Effector memory CD8-positive, alpha-beta T cell (primary cell): Measurements from ENCODE around the gene GAST.

Source experiments
- ATAC-seq: fragments of 150-1000 bp; cut with Tn5 transposase; replicated peaks from 2 replicates; pipeline ENCODE4 v1.10.0; 2021; ENCODE audit warnings: mild to moderate bottlenecking, moderate library complexity
- DNase-seq, 3 experiments: peaks; one replicate each; pipeline ENCODE4 v3.0.0; 2021
- H3K27ac Mint-ChIP-seq, 2 donors: one replicate each; pipeline ENCODE4 v1.8.0; 2022; ENCODE audit warnings: mild to moderate bottlenecking in 2 of 2, mixed read lengths in 2 of 2, moderate library complexity in 2 of 2
- H3K27me3 Mint-ChIP-seq, 2 donors: one replicate each; pipeline ENCODE4 v1.8.0; 2022; ENCODE audit warnings: mixed read lengths in 2 of 2
- H3K36me3 Mint-ChIP-seq: one replicate; pipeline ENCODE4 v1.8.0; 2022; ENCODE audit warnings: mild to moderate bottlenecking, moderate library complexity, mixed read lengths; ENCODE audit not compliant: insufficient read depth
- H3K4me1 Mint-ChIP-seq, 2 donors: one replicate each; pipeline ENCODE4 v1.8.0; 2022; ENCODE audit warnings: low read depth in 2 of 2, mixed read lengths in 2 of 2
- H3K4me3 Mint-ChIP-seq, 2 donors: one replicate each; pipeline ENCODE4 v1.8.0; 2022; ENCODE audit warnings: mild to moderate bottlenecking in 2 of 2, mixed read lengths in 2 of 2, moderate library complexity in 2 of 2
- H3K9me3 Mint-ChIP-seq, 2 donors: one replicate each; pipeline ENCODE4 v1.8.0; 2022; ENCODE audit warnings: mixed read lengths in 2 of 2

Gene GAST

GRCh38 chr17:41734949-41735313 lies 22.8 kb downstream of the GAST start:
- Mint-ChIP-seq H3K27me3 (peaks cover 60 to 74% of the 10 kb centered on the region in 2 donors), H3K36me3 (peaks cover 3% of the 10 kb centered on the region), H3K4me1 (peaks cover 3 to 5% of the 10 kb centered on the region in 2 donors), H3K4me3 (no peak overlapping the region), H3K9me3 (no peaks in the 10 kb centered on the region), H3K27ac (no peak overlapping the region)
- no peak for ATAC-seq
- no peak for DNase-seq

- H3K27me3 Mint-ChIP-seq: peaks cover 60 to 72% of the 10 kb centered on the region in 2 donors
- DNase-seq: no peak
Observed at GRCh38 chr17:41735744-41736143, 23.6 kb downstream of the GAST start.

GRCh38 chr17:41736983-41737679 lies 25.0 kb downstream of the GAST start:
- Mint-ChIP-seq H3K4me1 (peaks cover 3 to 5% of the 10 kb centered on the region in 2 donors), H3K36me3 (peaks cover 3% of the 10 kb centered on the region), H3K27ac (no peak overlapping the region), H3K9me3 (no peaks in the 10 kb centered on the region), H3K27me3 (peaks cover 49 to 58% of the 10 kb centered on the region in 2 donors), H3K4me3 (peak overlapping the region in 1 of 2 donors; percentile 42)
- no peak for ATAC-seq
- no peak for DNase-seq

More at GRCh38 chr17:41735744-41736143, 23.6 kb downstream of the GAST start:
- no peaks in the 10 kb centered on the region for H3K9me3 Mint-ChIP-seq
- peaks cover 3% of the 10 kb centered on the region for H3K36me3 Mint-ChIP-seq
- H3K4me1 Mint-ChIP-seq: peaks cover 3 to 5% of the 10 kb centered on the region in 2 donors
- H3K27ac Mint-ChIP-seq: no peak overlapping the region
- H3K4me3 Mint-ChIP-seq: no peak overlapping the region
- no peak for ATAC-seq

DNA sequence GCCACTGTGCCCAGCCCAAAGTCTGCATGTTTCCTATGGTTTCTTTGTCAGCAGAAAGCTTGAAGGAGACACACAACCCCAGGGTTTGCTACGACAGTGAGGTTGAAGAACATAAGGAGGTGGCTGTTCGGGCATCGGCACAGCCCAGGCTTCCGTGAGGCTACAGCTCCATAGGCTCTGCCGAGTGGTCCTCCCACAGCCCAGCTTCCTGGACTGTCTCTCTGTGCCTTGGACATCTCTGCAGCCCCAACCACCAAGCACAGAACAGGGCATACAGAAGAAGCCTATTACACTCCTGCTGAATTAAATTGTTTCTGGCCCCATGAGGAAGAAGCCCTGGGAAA lies 25.5 kb downstream of the GAST start:
- H3K9me3 Mint-ChIP-seq: no peaks in the 10 kb centered on the region
- peak overlapping the region in 1 of 2 donors; percentile 42 for H3K4me3 Mint-ChIP-seq
- peak; percentile 26 for ATAC-seq
- H3K27ac Mint-ChIP-seq: no peak overlapping the region
- peaks cover 3% of the 10 kb centered on the region for H3K36me3 Mint-ChIP-seq
- H3K27me3 Mint-ChIP-seq: peaks cover 44 to 53% of the 10 kb centered on the region in 2 donors
- DNase-seq: no peak
- peaks cover 3 to 5% of the 10 kb centered on the region in 2 donors for H3K4me1 Mint-ChIP-seq

- Mint-ChIP-seq H3K4me1 (peaks cover 3 to 5% of the 10 kb centered on the region in 2 donors), H3K27me3 (peaks cover 40 to 47% of the 10 kb centered on the region in 2 donors), H3K27ac (no peak overlapping the region), H3K4me3 (peak overlapping the region in 1 of 2 donors; percentile 42), H3K9me3 (no peaks in the 10 kb centered on the region), H3K36me3 (peaks cover 3% of the 10 kb centered on the region)
- DNase-seq (peak; percentile 68 to 78 (median 74)), ATAC-seq (peak; percentile 94)
Observed at GRCh38 chr17:41738077-41738800, 26.1 kb downstream of the GAST start.

DNA sequence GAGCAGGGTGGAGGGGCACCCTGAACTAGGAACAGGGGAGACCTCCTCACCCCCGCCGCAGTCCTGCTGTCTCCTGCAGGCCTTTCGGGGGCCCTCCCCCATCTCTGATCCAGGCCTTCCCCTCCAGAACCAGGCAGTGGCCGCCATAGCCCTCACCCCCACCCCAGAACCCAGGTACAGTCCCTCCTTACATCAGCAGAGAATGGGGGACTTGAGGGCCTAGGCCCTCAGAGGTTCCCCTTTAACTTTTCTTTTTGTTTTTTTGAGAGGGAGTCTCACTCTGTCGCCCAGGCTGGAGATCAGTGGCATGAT lies 26.6 kb downstream of the GAST start:
- no peak for ATAC-seq
- Mint-ChIP-seq H3K27ac (no peak overlapping the region), H3K9me3 (no peaks in the 10 kb centered on the region), H3K36me3 (peaks cover 3% of the 10 kb centered on the region), H3K4me1 (peaks cover 3% of the 10 kb centered on the region in 2 donors), H3K4me3 (no peak overlapping the region), H3K27me3 (peaks cover 35 to 42% of the 10 kb centered on the region in 2 donors)
- DNase-seq: no peak

DNA sequence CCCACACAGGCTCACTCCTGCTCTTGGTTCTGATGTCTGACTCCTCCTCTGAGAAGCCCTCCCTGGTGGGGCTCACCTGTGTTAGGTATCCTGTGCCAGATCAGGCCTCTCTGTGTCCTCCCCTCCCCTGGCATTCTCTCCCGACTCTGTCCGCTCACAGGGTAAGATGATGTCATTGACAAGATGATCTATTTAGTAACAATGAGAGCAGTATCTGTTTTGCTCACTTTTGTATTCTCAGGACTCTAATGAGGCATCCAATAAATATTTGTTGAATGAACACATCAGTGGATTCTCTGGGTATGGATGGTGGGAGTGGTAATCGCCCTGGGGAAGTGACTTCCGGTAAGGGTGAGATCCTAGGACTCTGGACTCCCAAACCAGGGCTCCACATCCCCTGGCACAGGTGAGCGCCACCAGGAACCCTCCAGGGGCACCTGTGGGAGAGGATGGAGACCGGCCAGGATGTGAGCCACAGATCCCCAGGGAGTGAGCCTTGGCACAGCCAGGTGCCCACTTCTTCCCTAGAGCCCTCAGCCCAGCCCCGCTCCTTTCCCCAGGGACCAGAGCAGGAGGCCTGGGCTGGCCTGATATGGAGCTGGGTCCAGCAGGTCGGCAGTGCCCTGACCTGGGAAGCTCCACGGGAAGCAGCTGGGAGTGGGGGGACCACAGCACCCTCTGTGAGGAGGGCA lies 27.7 kb downstream of the GAST start:
- Mint-ChIP-seq H3K4me3 (no peak overlapping the region), H3K9me3 (no peaks in the 10 kb centered on the region), H3K27me3 (peaks cover 31% of the 10 kb centered on the region in 2 donors), H3K36me3 (peaks cover 3% of the 10 kb centered on the region), H3K4me1 (peaks cover 3% of the 10 kb centered on the region in 2 donors), H3K27ac (no peak overlapping the region)
- DNase-seq (no peak), ATAC-seq (no peak)

GRCh38 chr17:41740506-41740905 lies 28.4 kb downstream of the GAST start:
- DNase-seq: no peak
- H3K4me3 Mint-ChIP-seq: no peak overlapping the region
- H3K27me3 Mint-ChIP-seq: peaks cover 24% of the 10 kb centered on the region in 2 donors
- peaks cover 3% of the 10 kb centered on the region for H3K36me3 Mint-ChIP-seq
- no peaks in the 10 kb centered on the region for H3K9me3 Mint-ChIP-seq
- H3K4me1 Mint-ChIP-seq: peaks cover 0 to 1% of the 10 kb centered on the region in 2 donors
- no peak for ATAC-seq
- no peak overlapping the region for H3K27ac Mint-ChIP-seq

- Mint-ChIP-seq H3K9me3 (no peaks in the 10 kb centered on the region), H3K36me3 (peaks cover 3% of the 10 kb centered on the region), H3K27ac (no peak overlapping the region), H3K4me1 (peaks cover 0 to 1% of the 10 kb centered on the region in 2 donors), H3K27me3 (peaks cover 17 to 20% of the 10 kb centered on the region in 2 donors), H3K4me3 (no peak overlapping the region)
- DNase-seq (no peak), ATAC-seq (no peak)
Observed at GRCh38 chr17:41741709-41742108, 29.6 kb downstream of the GAST start.

DNA sequence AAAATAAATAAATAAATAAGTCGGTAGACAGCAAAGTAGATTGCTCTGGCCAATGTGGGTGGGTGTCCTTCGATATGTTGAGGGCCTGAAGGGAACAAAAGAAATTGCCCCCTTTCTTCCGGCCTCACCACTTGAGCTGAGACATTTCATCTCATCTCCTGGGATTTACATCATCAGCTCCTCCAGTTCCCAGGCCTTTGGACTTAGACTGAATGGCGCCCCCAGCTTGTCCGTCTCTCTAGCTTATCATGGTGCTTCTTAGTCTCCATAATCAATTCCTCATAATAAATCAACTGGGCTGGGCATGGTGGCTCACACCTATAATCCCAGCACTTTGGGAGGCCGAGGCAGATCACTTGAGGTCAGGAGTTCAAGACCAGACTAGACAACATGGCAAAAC lies 36.1 kb downstream of the GAST start:
- ATAC-seq (no peak), DNase-seq (no peak)
- no peaks in the 10 kb centered on the region for H3K36me3 Mint-ChIP-seq
- no peaks in the 10 kb centered on the region for H3K9me3 Mint-ChIP-seq
- no peak overlapping the region for H3K4me3 Mint-ChIP-seq
- no peaks in the 10 kb centered on the region for H3K4me1 Mint-ChIP-seq
- H3K27ac Mint-ChIP-seq: no peak overlapping the region
- H3K27me3 Mint-ChIP-seq: peaks cover 20 to 31% of the 10 kb centered on the region in 2 donors

DNA sequence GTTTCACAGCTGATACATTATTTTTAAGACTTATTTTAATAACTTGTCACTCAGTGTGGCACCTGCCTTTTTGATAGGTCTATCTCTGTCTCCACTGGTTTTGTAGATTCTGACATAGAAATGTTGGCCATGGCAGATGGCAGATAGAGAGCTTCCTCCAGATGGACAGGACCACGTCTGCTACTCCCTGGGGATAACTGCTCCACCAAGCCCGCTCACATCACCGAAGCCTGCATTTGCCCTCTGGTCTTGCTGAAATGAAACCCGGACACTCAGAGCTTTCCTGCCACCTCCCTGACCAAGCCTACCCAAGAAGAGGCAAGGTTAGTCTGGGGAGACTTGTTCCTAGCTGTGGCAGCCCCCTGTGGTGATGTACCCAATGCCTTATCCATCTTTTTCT lies 38.7 kb downstream of the GAST start:
- no peaks in the 10 kb centered on the region for H3K4me1 Mint-ChIP-seq
- no peak for DNase-seq
- ATAC-seq: no peak
- H3K27me3 Mint-ChIP-seq: peaks cover 20 to 52% of the 10 kb centered on the region in 2 donors
- H3K4me3 Mint-ChIP-seq: no peak overlapping the region
- no peak overlapping the region for H3K27ac Mint-ChIP-seq
- no peaks in the 10 kb centered on the region for H3K36me3 Mint-ChIP-seq
- H3K9me3 Mint-ChIP-seq: no peaks in the 10 kb centered on the region

GRCh38 chr17:41751288-41751687 lies 39.2 kb downstream of the GAST start:
- H3K27ac Mint-ChIP-seq: no peak overlapping the region
- no peaks in the 10 kb centered on the region for H3K4me1 Mint-ChIP-seq
- peaks cover 20 to 50% of the 10 kb centered on the region in 2 donors for H3K27me3 Mint-ChIP-seq
- DNase-seq: no peak
- no peak overlapping the region for H3K4me3 Mint-ChIP-seq
- H3K36me3 Mint-ChIP-seq: no peaks in the 10 kb centered on the region
- H3K9me3 Mint-ChIP-seq: no peaks in the 10 kb centered on the region
- no peak for ATAC-seq

DNA sequence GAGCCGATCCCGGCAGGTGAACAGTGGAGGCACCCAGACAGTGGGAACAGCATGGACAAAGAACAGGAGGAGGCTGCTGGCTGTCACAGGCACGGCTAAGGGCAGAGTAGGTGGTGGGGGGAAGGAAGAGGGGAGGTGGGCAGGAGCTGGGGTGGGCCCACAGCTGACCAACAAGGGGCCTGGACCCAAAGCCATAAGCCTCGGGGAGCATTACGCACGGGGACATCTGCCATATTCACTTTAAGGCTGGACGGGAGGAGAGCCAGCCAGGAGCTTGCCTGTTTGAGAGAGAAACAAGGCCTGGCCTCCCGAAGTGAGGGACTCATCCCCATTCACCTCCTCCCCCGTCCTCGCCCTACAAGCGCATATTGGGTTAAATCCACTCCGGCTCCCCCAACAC lies 41.9 kb downstream of the GAST start:
- H3K36me3 Mint-ChIP-seq: no peaks in the 10 kb centered on the region
- H3K9me3 Mint-ChIP-seq: no peaks in the 10 kb centered on the region
- H3K27me3 Mint-ChIP-seq: peaks cover 6 to 32% of the 10 kb centered on the region in 2 donors
- H3K4me3 Mint-ChIP-seq: no peak overlapping the region
- DNase-seq (no peak), ATAC-seq (no peak)
- no peak overlapping the region for H3K27ac Mint-ChIP-seq
- H3K4me1 Mint-ChIP-seq: no peaks in the 10 kb centered on the region

DNA sequence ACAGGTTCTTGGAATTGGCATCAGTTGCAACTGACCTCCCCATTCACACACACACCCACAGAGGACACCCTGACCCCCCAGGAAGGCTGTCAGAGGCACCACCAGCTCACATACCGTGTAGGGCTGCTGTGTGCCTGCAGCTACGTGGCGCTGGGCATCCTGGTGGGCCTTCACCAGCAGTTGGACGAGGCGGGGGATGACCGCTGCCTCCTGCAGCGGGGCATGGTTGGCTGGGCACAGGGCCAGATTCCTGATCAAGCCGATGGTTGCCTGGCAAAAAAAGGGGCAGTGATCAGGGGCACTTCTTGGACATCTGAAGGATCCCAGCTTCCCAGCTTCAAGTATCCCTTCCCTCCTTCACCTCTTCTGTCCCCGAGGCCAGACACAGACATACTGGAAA lies 46.5 kb downstream of the GAST start:
- Mint-ChIP-seq H3K4me3 (no peak overlapping the region), H3K4me1 (no peaks in the 10 kb centered on the region), H3K9me3 (no peaks in the 10 kb centered on the region), H3K27ac (no peak overlapping the region), H3K27me3 (peaks cover 9 to 46% of the 10 kb centered on the region in 2 donors), H3K36me3 (peaks cover 4% of the 10 kb centered on the region)
- DNase-seq (no peak), ATAC-seq (no peak)
